Left renal pelvis (tissue), 4 donors: ENCODE measurements around the gene BNC1. TPM values are rescaled to one million over a fixed set of nuclear protein-coding genes. Genes with fewer than 3 reads are reported as not detected.
A peak's percentile ranks its signal among the peaks of the same experiment; 100 is the strongest.
"Not testable (repeated sequence)": the region's sequence is repeated elsewhere in the genome, so short reads cannot be mapped to it uniquely, and the experiment has no call there.

Experiments used
- DNase-seq, 4 donors: peaks; one replicate each; pipeline ENCODE4 v3.0.0-alpha.2; 2013; ENCODE audit warnings: low read depth in 4 of 4, low spot score in 3 of 4
- polyA plus RNA-seq, 4 donors: library from polyadenylated mRNA; unstranded; fragments of 120-200 nt; gene quantifications; one replicate each; pipeline ENCODE4 v1.2.1, GENCODE V29; 2013; ENCODE audit not compliant: insufficient read length in 4 of 4

The BNC1 gene
- polyA plus RNA-seq, 4 donors = 0.14 to 0.31 (median 0.25) TPM

DNA sequence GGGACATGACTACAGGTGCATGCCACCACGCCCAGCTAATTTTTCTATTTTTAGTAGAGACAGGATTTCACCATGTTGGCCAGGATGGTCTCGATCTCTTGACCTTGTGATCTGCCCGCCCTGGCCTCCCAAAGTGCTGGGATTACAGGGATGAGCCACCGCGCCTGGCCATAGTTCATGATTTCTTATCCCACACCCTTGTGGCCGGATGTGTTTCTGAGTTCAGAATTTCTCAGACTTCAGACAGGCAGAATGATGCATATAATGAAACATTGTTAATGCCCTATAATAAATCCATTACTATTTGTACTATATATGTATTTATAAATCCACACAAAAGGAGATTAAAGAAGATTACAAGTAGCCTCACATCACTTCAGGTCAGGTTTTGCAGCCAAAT, 22.3 kb downstream of the BNC1 start:
- DNase-seq = not testable (repeated sequence)

DNA sequence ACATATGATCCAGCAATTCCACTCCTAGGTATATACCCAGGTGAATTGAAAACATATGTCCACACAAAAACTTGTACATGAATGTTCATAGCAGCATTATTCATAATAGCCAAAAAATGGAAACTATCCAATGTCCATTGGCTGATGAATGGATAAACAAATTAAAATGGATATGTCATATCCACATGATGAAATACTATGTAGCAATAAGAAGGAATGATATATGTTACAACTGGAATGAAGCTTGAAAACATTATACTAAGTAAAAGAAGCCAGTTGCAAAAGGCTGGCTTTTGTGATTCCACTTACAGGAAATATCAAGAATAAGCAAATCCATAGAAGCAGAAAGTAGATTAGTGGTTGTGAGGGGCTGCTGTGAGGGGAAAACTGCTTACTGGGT, 33.7 kb downstream of the BNC1 start:
- DNase-seq = no peak

DNA sequence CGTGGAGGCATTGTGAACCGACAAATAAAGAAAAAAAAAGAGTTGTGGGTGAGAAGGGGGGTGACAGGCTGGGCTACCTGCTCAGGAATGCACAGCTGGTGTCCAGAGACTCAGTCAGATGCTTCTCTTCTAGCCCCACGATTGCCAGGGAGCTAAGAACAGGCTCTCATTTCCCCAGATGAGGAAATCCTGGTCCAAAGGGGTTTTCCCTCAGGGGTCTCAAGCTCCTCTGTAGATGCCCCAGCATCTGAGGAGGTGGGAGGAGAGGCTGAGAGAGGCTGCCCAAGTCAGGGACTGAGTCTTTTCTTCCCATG, 35.5 kb downstream of the BNC1 start:
- DNase-seq = no peak

DNA sequence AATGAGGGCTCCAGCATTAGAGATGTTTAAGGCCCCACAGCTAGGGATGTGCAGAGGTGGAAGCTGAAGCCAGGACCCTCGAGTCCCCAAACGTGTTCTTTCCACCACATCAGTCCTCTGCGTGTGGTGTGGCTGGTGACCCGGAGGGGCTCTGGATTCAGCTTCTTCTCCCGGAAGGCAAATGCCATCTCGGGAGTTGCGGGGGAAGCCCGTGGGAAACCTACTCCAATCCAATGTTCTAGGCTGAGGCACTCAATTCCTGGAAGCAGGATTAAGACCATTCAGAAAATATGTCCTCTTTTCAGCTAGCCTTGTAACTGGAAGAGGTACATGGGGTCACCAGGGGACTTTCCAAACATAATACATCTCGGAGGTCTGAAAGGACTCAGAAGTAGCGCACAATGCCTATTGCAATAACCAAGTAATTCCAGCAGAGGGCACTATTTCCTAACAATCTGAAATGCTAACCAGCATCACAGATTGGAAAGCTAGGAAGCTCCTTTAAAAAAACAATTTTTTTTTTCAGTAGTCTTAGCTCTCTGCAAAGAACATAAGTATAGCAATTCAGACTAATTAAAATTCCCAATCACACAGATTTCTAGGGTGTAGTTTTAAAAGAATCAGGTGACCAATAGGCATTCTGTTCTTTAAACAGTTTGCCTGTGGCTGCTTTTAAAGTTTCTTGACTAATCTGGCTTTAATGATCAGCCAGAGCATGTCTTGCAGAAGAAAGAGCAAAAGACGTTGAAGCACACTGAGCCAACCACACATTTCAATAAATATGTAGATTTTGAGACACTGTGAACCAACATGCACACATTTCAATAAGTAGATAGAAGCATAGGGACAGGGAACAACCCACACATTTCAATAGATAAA, 36.1 kb downstream of the BNC1 start:
- DNase-seq = peak; percentile 31 to 58 (median 53)

DNA sequence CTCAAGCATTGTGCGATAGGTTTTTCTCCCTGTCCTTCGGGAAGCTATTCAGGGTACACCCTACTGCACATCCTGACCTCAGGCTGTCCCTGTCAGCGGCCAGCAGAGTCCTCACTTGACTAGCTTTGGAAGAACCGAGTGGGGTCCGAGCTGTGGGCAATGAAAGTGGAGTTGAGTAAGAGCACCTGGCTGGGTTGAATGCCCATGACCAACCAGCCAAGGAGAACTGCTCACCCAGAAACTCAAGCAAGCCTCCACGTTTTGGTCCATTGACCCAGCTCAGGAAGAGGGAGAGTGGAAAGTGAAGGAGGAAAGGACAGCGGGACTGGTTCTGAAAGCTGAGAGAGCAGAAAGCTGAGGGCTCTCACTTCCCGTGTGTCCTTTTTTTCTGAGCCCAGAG, 40.8 kb downstream of the BNC1 start:
- DNase-seq = no peak

DNA sequence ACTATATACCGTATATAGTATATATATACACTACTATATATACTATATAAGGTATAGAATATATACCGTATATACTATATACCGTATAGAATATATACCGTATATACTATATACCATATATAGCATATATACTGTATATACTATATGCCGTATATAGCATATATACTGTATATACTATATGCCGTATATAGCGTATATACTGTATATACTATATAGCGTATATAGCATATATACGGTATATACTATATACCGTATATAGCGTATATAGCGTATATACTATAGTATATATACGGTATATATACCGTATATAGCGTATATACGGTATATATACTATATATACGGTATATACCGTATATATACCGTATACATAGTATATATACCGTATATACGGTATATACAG, 54.2 kb downstream of the BNC1 start:
- DNase-seq = no peak

DNA sequence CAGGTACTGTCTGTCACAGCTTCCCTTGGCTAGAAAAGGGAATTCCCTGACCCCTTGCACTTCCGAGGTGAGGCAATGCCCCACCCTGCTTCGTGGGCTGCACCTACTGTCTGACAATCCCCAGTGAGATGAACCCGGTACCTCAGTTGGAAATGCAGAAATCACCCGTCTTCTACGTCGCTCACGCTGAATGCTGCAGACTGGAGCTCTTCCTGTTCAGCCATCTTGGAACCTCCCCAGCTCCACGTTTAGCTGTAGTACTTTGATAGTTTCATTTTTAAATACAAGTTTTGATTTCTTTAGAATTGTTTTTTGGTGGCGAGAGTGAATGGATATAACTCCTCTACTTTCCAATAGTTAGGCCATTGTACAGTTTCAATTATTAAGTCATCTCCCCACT, 59.0 kb downstream of the BNC1 start:
- DNase-seq = no peak

DNA sequence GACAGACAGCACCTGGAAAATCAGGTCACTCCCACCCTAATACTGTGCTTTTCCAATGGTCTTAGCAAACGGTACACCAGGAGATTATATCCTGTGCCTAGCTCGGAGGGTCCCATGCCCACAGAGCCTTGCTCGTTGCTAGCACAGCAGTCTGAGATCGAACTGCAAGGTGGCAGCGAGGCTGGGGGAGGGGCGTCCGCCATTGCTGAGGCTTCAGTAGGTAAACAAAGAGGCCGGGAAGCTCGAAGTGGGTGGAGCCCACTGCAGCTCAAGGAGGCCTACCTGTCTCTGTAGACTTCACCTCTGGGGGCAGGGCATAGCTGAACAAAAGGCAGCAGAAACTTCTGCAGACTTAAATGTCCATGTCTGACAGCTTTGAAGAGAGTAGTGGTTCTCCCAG, 62.7 kb downstream of the BNC1 start:
- DNase-seq = not testable (repeated sequence)

DNA sequence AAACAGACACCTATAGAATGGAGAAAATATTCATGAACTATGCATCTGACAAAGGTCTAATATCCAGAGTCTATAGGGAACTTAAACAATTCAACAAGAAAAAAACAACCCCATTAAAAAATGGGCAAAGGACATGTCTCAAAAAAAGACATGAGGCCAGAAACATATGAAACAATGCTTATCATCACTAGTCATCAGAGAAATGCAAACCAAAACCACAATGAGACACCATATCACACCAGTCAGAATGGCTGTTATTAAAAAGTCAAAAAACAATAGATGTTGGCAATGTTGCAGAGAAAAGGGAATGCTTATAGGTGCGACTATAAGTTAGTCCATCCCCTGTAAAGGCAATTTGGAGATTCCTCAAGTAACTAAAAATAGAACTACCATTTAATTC, 65.4 kb downstream of the BNC1 start:
- no peak for DNase-seq

DNA sequence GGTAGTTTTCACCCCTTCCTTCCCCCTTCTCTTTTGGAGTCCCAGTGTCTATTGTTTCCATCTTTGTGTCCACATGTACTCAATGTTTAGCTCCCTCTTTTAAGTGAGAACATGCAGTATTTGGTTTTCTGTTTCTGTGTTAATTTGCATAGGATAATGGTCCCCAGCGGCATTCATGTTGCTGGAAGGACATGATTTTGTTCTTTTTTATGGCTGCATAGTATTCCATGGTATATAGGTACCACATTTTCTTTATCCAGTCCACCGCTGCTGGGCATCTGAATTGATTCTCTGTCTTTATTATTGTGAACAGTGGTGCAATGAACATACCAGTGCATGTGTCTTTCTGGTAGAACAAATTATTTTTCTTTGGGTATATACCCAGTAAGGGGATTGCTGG, 69.2 kb downstream of the BNC1 start:
- DNase-seq = no peak

DNA sequence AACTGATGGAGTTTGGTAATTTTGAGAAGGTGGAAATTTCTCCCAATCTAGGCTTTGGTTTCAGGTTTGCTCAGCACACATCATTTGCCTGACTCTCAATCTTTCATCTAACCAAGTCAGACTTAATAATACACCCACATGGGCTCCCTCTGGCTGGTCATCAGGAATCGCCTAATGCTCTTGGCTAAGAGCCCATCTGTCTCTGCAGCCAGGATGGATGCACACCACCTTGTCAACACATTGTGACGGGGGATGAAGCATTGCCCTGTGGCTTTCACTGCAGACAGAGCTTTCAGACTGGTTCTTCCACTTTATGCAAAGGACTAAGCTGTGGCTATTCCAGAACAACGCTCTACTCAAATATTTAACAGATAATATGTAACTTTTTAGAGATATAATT, 73.8 kb downstream of the BNC1 start:
- no peak for DNase-seq

DNA sequence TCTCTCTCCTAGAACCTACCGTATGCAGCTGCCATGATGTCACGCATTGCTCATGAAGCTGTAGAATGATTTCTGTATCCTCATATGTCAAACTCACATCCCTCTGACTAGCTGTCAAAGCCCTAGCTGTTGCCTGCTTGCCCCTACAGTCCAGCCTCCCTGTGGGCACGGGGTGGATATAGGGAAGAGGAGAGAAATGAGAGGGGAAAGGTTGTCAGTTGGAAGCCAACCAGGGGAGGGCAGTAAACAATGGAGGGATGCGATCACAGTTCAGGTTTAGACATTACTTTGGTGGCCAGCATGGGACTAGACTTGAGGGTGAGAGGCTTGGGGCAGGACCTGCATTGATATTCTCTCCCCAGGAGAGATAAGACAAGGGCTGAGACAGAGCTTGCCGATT, 75.1 kb downstream of the BNC1 start:
- DNase-seq = no peak

DNA sequence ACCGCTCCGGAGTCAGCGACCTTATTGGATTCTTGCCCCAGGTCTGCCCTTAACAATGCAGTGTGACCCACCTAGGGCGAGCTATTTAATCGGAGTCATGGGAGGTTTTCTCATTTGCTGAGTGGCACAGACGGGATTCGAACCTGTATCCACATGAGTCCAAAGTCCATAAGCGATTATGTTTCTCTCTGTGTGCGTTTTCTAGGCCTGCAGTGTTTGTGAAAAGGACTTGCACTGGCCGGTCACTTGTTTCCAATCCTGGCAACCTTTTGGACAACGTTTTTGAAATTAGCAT, 76.2 kb downstream of the BNC1 start:
- DNase-seq = peak in 2 of 4 donors; percentile 34 to 42

DNA sequence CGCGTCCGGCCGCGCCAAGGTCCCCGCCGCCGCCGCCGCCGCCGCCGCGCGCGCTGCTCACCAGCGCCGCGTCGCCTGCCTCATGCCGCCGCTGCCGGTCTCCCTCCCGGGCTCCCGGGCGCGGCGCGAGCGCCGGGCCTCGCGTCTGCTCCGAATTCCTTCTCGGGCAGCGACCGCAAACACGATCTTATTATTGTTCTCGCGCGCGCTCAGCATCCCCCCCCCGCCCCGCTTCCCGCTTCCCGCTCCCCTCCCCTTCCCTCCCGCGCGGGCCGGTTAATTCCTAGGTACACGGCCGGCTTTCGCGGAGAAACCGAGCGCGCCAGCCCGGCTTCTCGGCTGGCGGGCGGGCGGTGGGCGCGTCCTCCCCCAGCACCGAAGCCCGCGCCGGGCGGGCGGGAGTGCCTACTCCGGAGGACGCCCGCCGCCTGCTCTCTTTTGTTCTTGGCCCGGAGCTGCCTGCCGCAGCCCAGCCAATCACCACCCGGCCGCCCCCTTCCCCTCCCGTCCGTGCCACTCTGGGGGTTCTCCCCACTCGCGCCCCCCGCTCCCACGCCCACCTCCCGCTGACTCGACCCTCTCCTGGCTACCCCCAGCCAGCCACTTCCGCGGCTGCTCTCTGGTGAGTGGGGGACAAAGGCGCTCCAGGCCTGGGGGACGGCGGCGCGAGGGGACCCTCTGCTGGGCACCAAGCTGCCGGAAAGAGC, 76.7 kb downstream of the BNC1 start, which contains the start of gene HDGFL3:
HDGFL3 (minus strand) TSS at position 164 of the 707 bp plus-strand sequence. CDS start 409 bp downstream, outside the sequence.
- peak in 3 of 4 donors; percentile 46 to 52 (median 49) for DNase-seq

DNA sequence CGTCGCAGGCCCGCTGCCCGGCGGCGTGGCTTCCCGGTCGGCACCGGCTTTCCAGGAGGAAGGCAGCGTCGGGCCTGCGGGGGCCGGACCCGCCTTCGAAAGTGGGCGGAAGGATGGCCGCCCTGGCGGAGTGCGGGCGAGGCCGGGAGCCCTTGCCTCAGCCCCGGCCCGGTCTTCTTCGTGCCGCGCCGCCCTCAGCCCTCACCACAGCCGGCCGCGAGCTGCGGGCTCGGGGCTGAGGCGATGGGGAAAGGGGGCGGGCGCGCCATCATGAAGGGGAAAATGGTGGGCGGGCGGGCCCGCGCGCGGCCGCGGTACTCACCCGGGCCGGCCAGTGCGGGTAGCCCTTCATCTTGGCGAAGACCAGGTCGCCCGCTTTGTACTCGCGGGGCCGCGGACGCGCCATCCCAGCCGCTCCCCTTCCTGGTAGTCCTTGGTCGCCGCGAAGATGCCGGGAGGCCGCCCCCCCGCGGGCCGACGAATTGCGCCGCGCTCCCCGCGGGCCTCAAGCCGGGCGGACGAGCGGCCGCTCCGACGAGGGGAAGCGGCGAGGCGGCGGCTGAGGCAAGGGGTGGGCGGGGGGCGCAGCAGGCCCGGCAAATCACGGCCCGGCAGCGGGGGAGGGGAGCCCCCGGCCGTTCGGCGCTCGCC, 77.3 kb downstream of the BNC1 start:
- DNase-seq = peak in 3 of 4 donors; percentile 28 to 43 (median 39)

DNA sequence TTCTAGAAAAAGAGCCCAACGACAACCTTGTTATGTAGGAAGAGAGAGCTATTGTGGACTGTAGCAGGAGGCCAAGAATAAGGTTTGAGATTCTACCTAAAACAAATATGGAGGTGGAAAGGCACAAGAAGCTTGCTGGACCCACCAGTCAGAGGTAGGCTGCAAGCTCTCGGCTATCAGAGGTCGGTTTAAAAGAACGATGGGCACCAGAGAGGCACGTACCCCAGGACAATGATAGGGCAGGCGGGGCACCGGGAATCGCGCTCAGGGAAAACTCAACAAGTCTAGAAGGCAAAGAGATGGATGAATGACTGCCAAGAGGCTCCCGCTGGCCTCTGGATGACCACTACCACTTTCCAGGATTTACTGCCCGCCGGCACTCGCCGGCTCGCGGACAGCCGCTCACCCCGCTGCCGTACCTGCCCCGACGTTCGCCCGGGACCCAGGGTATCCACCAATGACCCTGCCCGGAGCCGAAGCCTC, 77.9 kb downstream of the BNC1 start:
- DNase-seq = peak in 1 of 4 donors; percentile 22

Other genes with a start within 250 kb of the BNC1 start
- 10 to 100 TPM; 59.9 to 87.0 (median 66.5) TPM for gene BTBD1, start 217.4 kb downstream of the BNC1 start, polyA plus RNA-seq
- 1 to 10 TPM; 1.8 to 2.4 (median 2.0) TPM for gene TM6SF1, start 177.0 kb downstream of the BNC1 start, polyA plus RNA-seq
- 100 to 1,000 TPM in 2 of 4 donors, 10 to 100 TPM in 2; 87.7 to 103 (median 94.6) TPM for gene HDGFL3, start 76.8 kb downstream of the BNC1 start, polyA plus RNA-seq
- 10 to 100 TPM in 1 of 4 donors, 1 to 10 TPM in 3; 9.0 to 12.1 (median 9.5) TPM for gene SH3GL3, start 162.7 kb upstream of the BNC1 start, polyA plus RNA-seq